Epithelial cell of alveolus of lung (primary cell): ENCODE results near the gene POLR1F. TPM values are rescaled to one million over a fixed set of nuclear protein-coding genes. Genes with fewer than 3 reads are reported as not detected.

ENCODE experiments used
- total RNA-seq: library from RNA; depleted of rRNA; stranded (reverse); fragments of >200 nt; gene quantifications from 2 replicates; pipeline ENCODE4 v1.2.1, GENCODE V29; 2015

POLR1F gene
- 16.0 and 20.6 TPM in 2 replicates for total RNA-seq

GRCh38 chr7:19708397-19709248, at the start of gene POLR1F:
Gene POLR1F, minus strand, starts transcription at chr7:19709037. Its CDS starts 21 bp downstream, at chr7:19709016.

Other genes with a start within 250 kb of the POLR1F start
- gene TMEM196, start 64.6 kb upstream of the POLR1F start, total RNA-seq, result 0.24 TPM in 1 of 2 replicates, not detected in the other